GM12874 (cell line): ENCODE measurements around the gene FAM13A.

ENCODE experiments used
- TF ChIP-seq, protein P1 (sequence below): IDR thresholded peaks from 2 replicates; pipeline ENCODE4 v1.5.1; 2011; ENCODE audit warnings: low read depth, mild to moderate bottlenecking, control low read depth, low read length, moderate library complexity; ENCODE audit not compliant: insufficient read depth

FAM13A gene

DNA sequence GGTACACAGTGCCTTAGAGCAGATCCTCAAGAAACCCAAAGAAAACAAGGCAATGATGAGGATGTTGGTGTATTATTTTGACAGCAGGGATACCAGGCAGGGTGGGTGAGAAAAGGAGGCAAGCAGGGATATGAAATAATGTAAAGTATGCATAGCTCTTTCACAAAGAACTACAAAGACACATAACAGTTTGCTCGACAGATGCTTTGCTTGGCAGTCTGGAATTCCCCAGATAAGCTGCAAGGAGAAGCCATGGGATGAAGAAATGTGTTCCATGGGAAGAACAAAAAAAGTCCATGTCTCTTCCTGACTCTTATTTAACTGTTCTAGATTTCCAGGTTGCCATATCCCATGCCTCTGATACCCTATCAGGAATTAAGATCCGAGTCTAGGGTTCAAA lies 75.4 kb downstream of the FAM13A start:
- TF ChIP-seq, protein P1, sequence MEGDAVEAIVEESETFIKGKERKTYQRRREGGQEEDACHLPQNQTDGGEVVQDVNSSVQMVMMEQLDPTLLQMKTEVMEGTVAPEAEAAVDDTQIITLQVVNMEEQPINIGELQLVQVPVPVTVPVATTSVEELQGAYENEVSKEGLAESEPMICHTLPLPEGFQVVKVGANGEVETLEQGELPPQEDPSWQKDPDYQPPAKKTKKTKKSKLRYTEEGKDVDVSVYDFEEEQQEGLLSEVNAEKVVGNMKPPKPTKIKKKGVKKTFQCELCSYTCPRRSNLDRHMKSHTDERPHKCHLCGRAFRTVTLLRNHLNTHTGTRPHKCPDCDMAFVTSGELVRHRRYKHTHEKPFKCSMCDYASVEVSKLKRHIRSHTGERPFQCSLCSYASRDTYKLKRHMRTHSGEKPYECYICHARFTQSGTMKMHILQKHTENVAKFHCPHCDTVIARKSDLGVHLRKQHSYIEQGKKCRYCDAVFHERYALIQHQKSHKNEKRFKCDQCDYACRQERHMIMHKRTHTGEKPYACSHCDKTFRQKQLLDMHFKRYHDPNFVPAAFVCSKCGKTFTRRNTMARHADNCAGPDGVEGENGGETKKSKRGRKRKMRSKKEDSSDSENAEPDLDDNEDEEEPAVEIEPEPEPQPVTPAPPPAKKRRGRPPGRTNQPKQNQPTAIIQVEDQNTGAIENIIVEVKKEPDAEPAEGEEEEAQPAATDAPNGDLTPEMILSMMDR = no peak

GRCh38 chr4:88979276-88979675 lies 77.7 kb downstream of the FAM13A start:
- TF ChIP-seq, protein P1 = no peak

- TF ChIP-seq, protein P1 = no peak
These were observed 80.3 kb downstream of the FAM13A start for GRCh38 chr4:88976775-88977035.

- TF ChIP-seq, protein P1 = no peak
These were observed 80.8 kb downstream of the FAM13A start for GRCh38 chr4:88975958-88976774.

GRCh38 chr4:88971536-88971935 lies 85.4 kb downstream of the FAM13A start:
- TF ChIP-seq, protein P1 = no peak

GRCh38 chr4:88969746-88970145 lies 87.2 kb downstream of the FAM13A start:
- TF ChIP-seq, protein P1 = no peak

DNA sequence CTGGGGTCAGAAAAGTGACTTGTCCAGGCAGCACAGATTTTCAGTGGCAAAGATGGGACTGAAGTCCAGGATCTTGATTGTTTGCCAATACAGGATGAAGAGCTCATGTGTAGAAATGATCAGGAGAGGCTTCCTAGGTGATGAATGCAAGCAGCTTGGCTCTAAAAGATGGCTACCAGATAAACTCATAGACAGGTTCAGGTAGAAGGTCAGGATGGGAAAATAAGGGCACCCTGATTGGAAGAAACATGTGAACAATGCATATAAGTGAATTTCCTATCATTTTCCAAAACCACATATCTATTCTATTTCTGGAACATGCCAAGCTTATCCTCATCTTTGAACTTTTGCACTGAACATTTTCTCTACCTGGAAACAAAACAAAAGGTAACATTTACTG lies 87.7 kb downstream of the FAM13A start:
- TF ChIP-seq, protein P1 = no peak

DNA sequence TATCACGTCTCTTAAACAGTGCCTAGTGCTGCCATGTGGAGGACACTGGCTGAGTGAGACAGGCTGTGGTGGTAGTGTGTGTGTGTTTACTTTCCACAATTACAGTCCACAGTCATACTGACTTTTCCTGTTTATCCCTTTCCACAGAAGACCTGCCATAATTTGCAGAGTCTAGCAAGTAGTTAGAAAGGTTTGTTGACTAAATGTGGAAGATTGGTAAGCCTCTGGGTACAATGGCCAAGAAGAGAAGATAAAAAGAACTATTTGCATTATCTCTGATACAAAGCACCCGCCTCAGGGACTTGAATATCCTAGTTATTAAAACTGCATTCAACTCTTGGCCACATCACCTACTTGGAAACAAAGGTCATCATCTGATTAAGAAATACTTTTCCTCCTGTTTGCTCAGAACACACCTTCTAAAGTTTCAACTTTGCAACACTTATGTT lies 89.1 kb downstream of the FAM13A start:
- TF ChIP-seq, protein P1 = no peak
